Prostate gland (tissue), 2 donors: ENCODE results near the gene CCDC85A.
"Not testable (repeated sequence)": the region's sequence is repeated elsewhere in the genome, so short reads cannot be mapped to it uniquely, and the experiment has no call there.

Experiments
- CTCF ChIP-seq, 4 experiments: fragments of 200-600 bp in 2 of 4; fragments of 450-650 bp in 2 of 4; sonication (generic) in 2 of 4; IDR thresholded peaks; 1 replicate in 3 of 4; 2 replicates in 1 of 4; pipeline ENCODE4 v1.5.1; 2016 to 2019; ENCODE audit warnings: antibody characterized with exemption in 4 of 4, mild to moderate bottlenecking in 2 of 4, moderate library complexity in 2 of 4
- POLR2AphosphoS5 ChIP-seq: sonication (generic); formaldehyde crosslinking; IDR thresholded peaks from one replicate; pipeline ENCODE4 v1.6.1; 2017; ENCODE audit warnings: antibody characterized with exemption

GRCh38 chr2:56159875-56160274 is 23.9 kb upstream of the CCDC85A start:
- TF ChIP-seq CTCF (IDR thresholded peaks at IDR 0.05); POLR2AphosphoS5: not testable (repeated sequence)
